ENCODE results near the gene ARHGEF11.

GRCh38 chr1:157089789-157090188 lies 44.2 kb upstream of the ARHGEF11 start:
- TF ChIP-seq CTCF (IDR thresholded peaks at IDR 0.05; ENCODE audit: low read depth, low read length) = no peak
- no peak for TF ChIP-seq POLR2A (IDR thresholded peaks at IDR 0.05; ENCODE audit: extremely low read depth, insufficient read length)
- no peak for TF ChIP-seq MAX (IDR thresholded peaks at IDR 0.05; ENCODE audit: low read depth, low read length)
- TF ChIP-seq MYC (IDR thresholded peaks at IDR 0.05; ENCODE audit: low read depth, low read length) = no peak

Measured in NB4 (cell line).